Measurements from ENCODE around the gene HYKK.

- TF ChIP-seq CTCF (IDR thresholded peaks at IDR 0.05; ENCODE audit: insufficient read depth, low read length) (no peak), POLR2AphosphoS5 (IDR thresholded peaks at IDR 0.05; ENCODE audit: low read depth) (no peak)
These were observed 46.6 kb upstream of the HYKK start for GRCh38 chr15:78460737-78461136.
